ES-I3 (cell line): Measurements from ENCODE around the gene LMO7.
"Not testable (repeated sequence)": the region's sequence is repeated elsewhere in the genome, so short reads cannot be mapped to it uniquely, and the experiment has no call there.

Experiments used
- H3K36me3 ChIP-seq: 2 replicates; pipeline ENCODE4 v1.6.1; 2013; ENCODE audit warnings: mild to moderate bottlenecking, low read length, control low read depth, moderate library complexity; ENCODE audit not compliant: insufficient read depth
- H3K4me1 ChIP-seq: 2 replicates; pipeline ENCODE4 v1.6.1; 2013; ENCODE audit warnings: mild to moderate bottlenecking, control low read depth, low read length; ENCODE audit not compliant: insufficient read depth
- H3K9ac ChIP-seq: 2 replicates; pipeline ENCODE4 v1.6.1; 2013; ENCODE audit warnings: low read depth, mild to moderate bottlenecking, low read length, moderate library complexity
- H3K9me3 ChIP-seq: 2 replicates; pipeline ENCODE4 v1.6.1; 2013; ENCODE audit warnings: mild to moderate bottlenecking, low read length, moderate library complexity; ENCODE audit not compliant: control insufficient read depth, insufficient read depth

The LMO7 gene

GRCh38 chr13:75724752-75725517 lies 88.8 kb downstream of the LMO7 start:
- H3K9me3 ChIP-seq = no peaks in the 10 kb centered on the region
- H3K9ac ChIP-seq = no peak overlapping the region
- no peaks in the 10 kb centered on the region for H3K4me1 ChIP-seq
- no peaks in the 10 kb centered on the region for H3K36me3 ChIP-seq

GRCh38 chr13:75725736-75726135 lies 89.6 kb downstream of the LMO7 start:
- H3K9ac ChIP-seq = no peak overlapping the region
- H3K9me3 ChIP-seq = no peaks in the 10 kb centered on the region
- H3K4me1 ChIP-seq = no peaks in the 10 kb centered on the region
- no peaks in the 10 kb centered on the region for H3K36me3 ChIP-seq

DNA sequence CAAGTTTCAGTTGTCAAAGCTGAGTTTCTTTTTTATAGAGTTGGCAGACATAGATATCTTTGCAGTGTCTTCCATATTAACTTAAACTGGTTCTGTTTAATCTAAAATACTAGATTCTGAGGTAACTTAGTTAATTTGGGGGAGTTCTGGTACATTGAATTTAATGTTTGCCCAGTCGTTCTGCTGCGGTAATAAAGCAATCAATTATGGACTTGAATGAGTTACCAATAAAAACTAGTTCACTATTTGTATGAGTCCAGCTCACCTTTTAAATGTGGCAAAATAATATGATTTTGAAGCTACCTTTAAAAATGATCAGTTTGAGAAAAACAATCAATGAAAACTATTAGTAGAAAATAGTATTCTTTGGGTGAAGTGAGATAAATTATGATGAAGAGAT lies 90.2 kb downstream of the LMO7 start:
- Histone ChIP-seq H3K9me3 (no peaks in the 10 kb centered on the region), H3K36me3 (no peaks in the 10 kb centered on the region), H3K9ac (no peak overlapping the region), H3K4me1 (no peaks in the 10 kb centered on the region)

DNA sequence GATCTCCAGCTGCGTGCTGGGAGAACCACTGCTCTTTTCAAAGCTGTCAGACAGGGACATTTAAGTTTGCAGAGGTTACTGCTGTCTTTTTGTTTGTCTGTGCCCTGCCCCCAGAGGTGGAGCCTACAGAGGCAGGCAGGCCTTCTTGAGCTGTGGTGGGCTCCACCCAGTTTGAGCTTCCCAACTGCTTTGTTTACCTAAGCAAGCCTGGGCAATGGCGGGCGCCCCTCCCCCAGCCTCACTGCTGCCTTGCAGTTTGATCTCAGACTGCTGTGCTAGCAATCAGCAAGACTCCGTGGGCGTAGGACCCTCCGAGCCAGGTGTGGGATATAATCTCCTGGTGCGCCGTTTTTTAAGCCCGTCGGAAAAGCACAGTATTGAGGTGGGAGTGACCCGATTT lies 97.0 kb downstream of the LMO7 start:
- H3K36me3 ChIP-seq, H3K4me1 ChIP-seq, H3K9me3 ChIP-seq, H3K9ac ChIP-seq: not testable (repeated sequence)

DNA sequence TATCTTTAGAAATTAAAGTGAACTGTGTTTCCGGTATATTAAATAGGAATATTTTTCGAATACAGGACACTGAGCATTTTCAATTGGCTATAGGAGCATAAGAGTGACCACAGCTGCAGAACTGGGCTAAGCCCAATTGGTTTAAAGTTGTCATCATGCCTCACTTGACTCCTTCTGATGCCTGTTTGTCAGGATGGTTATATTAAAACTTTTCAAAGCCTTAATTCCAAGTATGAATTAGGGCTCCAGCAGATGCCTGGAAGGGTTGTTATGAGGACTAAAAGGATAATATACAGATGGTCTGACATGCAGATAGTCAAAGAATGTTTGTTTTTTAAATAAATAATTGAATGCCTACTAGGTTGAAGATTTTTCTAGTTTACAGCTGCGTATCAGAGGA lies 100.0 kb downstream of the LMO7 start:
- no peaks in the 10 kb centered on the region for H3K36me3 ChIP-seq
- H3K4me1 ChIP-seq = no peaks in the 10 kb centered on the region
- H3K9ac ChIP-seq = no peak overlapping the region
- H3K9me3 ChIP-seq = 0 out of 2 replicates have a peak, but pooled peaks cover 6% of the 10 kb centered on the region

- Histone ChIP-seq H3K9me3 (peaks cover 2% of the 10 kb centered on the region; the same call in 1 of the 2 replicates), H3K9ac (no peak overlapping the region), H3K4me1 (no peaks in the 10 kb centered on the region), H3K36me3 (no peaks in the 10 kb centered on the region)
These were observed 102.7 kb downstream of the LMO7 start for GRCh38 chr13:75738841-75739240.

DNA sequence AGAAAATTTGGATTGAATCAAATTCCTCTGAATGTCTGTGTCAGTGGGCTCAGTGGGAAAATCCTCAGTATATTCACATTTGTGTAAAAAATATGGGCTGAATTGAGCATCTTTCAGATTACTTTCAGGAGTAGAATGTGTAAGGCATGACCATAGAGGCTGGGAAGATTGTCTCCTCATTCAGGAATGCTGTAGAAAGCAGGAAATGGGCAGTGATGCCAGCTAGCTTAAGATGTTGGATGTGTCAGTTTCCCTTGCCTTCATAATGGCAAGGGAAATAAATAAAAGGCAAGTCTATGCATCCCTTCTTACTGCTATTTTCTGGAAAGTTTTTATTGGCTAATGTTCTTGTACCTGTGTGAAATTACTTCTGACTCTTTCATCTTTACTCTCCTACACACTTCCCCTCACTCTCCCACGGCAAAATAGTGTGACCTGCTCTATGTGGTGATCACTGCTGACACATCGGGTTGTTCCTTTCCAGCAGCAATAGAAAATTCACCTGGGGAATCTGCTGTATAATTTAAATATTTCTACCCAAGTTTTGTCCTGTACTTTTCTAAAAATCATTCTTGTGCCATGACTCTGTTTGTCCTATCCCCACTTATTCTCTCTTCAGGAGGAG lies 103.2 kb downstream of the LMO7 start:
- Histone ChIP-seq H3K9ac (no peak overlapping the region), H3K9me3 (no peaks in the 10 kb centered on the region; the same call in 1 of the 2 replicates), H3K4me1 (no peaks in the 10 kb centered on the region), H3K36me3 (no peaks in the 10 kb centered on the region)

DNA sequence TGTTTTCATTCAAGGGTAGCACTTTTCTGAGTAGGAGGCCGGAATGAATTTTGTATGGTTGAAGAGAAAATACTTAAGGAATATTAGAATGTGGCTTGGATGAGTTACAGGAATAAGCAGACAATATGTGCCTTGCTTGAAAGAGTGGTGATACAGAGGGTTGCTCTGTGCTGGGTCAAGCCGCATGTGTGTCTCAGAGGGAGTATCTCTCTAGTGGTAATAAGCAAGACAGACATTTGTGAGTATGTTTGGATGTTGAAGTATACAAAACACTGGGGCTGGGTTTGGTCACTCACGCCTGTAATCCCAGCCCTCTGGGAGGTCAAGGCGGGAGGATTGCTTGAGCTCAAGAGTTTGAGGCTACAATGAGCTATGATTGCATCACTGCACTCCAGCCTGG lies 103.9 kb downstream of the LMO7 start:
- no peaks in the 10 kb centered on the region for H3K4me1 ChIP-seq
- no peaks in the 10 kb centered on the region; the same call in 1 of the 2 replicates for H3K9me3 ChIP-seq
- no peak overlapping the region for H3K9ac ChIP-seq
- no peaks in the 10 kb centered on the region for H3K36me3 ChIP-seq

DNA sequence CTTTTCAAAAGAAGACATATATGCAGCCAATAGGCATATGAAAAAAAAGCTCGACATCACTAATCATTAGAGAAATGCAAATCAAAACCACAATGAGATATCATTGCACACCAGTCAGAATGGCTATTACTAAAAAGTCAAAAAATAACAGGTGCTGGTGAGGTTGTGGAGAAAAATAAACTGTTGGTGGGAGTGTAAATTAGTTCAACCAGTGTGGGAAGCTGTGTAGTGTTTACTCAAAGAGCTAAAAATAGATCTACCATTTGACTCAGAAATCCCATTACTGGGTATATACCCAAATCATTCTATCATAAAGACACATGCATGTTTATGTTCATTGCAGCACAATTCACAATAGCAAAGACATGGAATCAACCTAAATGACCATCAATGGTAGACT lies 106.9 kb downstream of the LMO7 start:
- not testable (repeated sequence) for H3K9me3 ChIP-seq, H3K9ac ChIP-seq, H3K36me3 ChIP-seq, H3K4me1 ChIP-seq

DNA sequence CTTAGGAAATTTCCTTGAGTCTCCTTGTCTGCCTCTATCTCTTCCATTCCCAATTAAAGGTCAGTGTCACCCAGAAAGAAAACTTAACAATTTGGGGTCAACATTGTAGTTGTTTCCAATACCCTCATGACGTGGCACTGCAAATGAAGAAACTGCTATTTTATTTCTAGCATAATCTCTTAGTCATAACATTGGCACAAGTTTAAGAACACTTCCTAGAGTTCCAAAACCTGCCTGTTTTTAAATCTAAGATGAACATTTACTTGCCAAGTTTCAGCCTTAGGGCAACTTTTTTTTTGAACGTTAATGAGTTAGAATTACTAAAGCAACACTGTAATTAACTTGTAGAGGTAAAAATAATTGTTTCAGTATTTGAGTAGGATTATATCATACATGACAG lies 108.0 kb downstream of the LMO7 start:
- Histone ChIP-seq H3K9me3 (no peaks in the 10 kb centered on the region; the same call in 1 of the 2 replicates), H3K4me1 (no peaks in the 10 kb centered on the region), H3K9ac (no peak overlapping the region), H3K36me3 (no peaks in the 10 kb centered on the region)

DNA sequence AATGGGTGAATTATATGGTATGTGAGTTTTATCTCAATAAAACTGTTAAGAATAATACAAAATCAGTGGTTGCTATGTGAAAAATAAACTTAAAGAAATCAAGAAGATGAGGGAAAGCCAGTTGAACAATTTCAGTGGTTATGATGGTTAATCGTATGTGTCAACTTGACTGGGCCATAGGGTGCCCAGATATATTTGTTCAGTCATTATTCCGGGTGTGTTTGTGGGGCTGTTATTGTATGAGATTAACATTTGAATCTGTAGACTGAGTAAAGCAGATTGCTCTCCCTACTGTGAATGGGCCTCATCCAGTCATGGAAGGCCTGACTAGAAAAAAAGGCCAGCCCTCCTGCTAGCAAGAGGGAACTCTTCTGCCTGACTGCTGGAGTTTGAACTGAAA lies 109.3 kb downstream of the LMO7 start:
- Histone ChIP-seq H3K4me1 (0 out of 2 replicates have a peak, but pooled peaks cover 4% of the 10 kb centered on the region), H3K9ac (no peak overlapping the region), H3K36me3 (no peaks in the 10 kb centered on the region), H3K9me3 (no peaks in the 10 kb centered on the region; the same call in 1 of the 2 replicates)

DNA sequence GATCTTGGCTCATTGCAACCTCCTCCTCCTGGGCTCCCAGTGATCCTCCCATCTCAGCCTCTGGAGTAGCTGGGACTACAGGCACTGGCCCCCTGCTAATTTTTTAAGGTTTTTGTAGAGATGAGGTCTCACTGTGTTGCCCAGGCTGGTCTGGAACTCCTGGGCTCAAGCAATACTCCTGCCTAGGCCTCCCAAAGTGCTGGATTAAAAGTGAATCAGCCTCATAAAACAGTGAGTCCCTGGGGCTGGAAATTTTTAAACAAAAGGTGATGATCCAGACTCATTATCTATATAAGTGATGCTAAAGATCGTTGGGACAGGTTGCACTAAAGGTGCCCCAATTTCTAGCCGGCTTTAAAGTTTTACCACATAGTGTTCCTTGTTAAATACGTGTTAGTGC lies 112.7 kb downstream of the LMO7 start:
- H3K9me3 ChIP-seq = no peaks in the 10 kb centered on the region
- no peaks in the 10 kb centered on the region for H3K36me3 ChIP-seq
- no peak overlapping the region for H3K9ac ChIP-seq
- 0 out of 2 replicates have a peak, but pooled peaks cover 4% of the 10 kb centered on the region for H3K4me1 ChIP-seq

DNA sequence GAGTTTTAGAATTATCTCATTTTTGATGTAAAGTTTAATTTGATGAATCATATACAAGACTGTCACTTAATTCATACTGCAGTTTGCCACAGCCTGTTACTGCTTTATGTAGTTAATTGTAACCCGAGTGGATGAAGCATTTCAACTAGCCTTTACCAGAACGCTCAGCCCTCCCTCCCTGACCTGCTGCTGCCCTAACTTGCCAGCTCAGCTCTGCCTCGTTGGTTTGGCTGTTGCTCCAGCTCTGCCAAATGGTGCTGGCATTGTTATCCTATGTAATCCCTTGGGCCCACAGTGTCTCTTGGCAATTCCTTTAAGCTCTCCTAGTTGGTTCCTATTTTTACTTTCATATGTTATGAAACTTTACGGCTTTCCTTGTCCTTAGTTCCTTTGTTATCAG lies 113.3 kb downstream of the LMO7 start:
- peaks cover 2% of the 10 kb centered on the region for H3K9me3 ChIP-seq
- H3K9ac ChIP-seq = no peak overlapping the region; the same call in 1 of the 2 replicates
- 0 out of 2 replicates have a peak, but pooled peaks cover 4% of the 10 kb centered on the region for H3K4me1 ChIP-seq
- no peaks in the 10 kb centered on the region for H3K36me3 ChIP-seq

DNA sequence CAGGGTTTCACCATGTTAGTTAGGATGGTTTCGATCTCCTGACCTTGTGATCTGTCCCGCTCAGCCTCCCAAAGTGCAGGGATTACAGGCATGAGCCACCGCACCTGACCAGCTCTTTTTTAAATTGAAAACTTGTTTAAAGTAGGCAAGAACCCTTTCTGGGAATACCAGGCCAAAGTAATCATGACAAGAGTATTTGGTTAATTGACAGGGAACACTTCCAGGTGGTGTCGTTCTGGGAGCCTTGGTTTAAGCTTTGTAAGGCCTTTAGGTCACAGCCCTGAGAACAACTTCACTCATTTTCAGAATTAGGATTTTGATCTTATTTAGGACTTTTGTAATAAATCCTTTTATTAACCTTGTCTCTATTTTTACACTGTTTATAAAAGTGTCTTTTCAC lies 115.2 kb downstream of the LMO7 start:
- H3K36me3 ChIP-seq = no peaks in the 10 kb centered on the region
- H3K4me1 ChIP-seq = 0 out of 2 replicates have a peak, but pooled peaks cover 4% of the 10 kb centered on the region
- peaks cover 2% of the 10 kb centered on the region for H3K9me3 ChIP-seq
- H3K9ac ChIP-seq = no peak overlapping the region

GRCh38 chr13:75752826-75753225 lies 116.7 kb downstream of the LMO7 start:
- Histone ChIP-seq H3K9me3 (peaks cover 2% of the 10 kb centered on the region), H3K36me3 (no peaks in the 10 kb centered on the region), H3K9ac (no peak overlapping the region), H3K4me1 (0 out of 2 replicates have a peak, but pooled peaks cover 4% of the 10 kb centered on the region)
